Ovary (tissue), 9 donors: ENCODE measurements around the gene CACNG6. TPM values are rescaled to one million over a fixed set of nuclear protein-coding genes. Genes with fewer than 3 reads are reported as not detected.

ENCODE experiments used
- DNase-seq, 5 donors: peaks; one replicate each; pipeline ENCODE4 v3.0.0-alpha.2; 2019 to 2020
- H3K27ac ChIP-seq, 2 donors: fragments of 200-600 bp; one replicate each; pipeline versions ENCODE4 v1.5.1 to v1.8.0; 2019 to 2022
- H3K27me3 ChIP-seq: fragments of 200-600 bp; one replicate; pipeline ENCODE4 v1.8.0; 2022
- H3K36me3 ChIP-seq: fragments of 200-600 bp; sonication (generic); one replicate; pipeline ENCODE4 v1.5.1; 2019
- H3K4me1 ChIP-seq: one replicate; pipeline ENCODE4 v1.8.1; 2013; ENCODE audit warnings: mild to moderate bottlenecking, moderate library complexity; ENCODE audit not compliant: insufficient read depth
- H3K4me3 ChIP-seq: fragments of 200-600 bp; sonication (generic); one replicate; pipeline ENCODE4 v1.5.1; 2017
- H3K9me3 ChIP-seq, 2 donors: fragments of 200-600 bp in 1 of 2; sonication (generic) in 1 of 2; one replicate each; pipeline versions ENCODE4 v1.5.1 to v1.8.1; 2013 to 2019; ENCODE audit warnings: mild to moderate bottlenecking in 1 of 2, moderate library complexity in 1 of 2
- CTCF ChIP-seq, 3 donors: fragments of 450-650 bp in 2 of 3; fragments of 200-600 bp in 1 of 3; IDR thresholded peaks; one replicate each; pipeline versions ENCODE4 v1.5.1 to v1.8.0; 2016 to 2022; ENCODE audit warnings: antibody characterized with exemption in 3 of 3, mild to moderate bottlenecking in 1 of 3
- EP300 ChIP-seq: sonication (generic); formaldehyde crosslinking; IDR thresholded peaks from one replicate; pipeline ENCODE4 v1.6.1; 2017; ENCODE audit warnings: antibody characterized with exemption
- POLR2A ChIP-seq: fragments of 450-650 bp; IDR thresholded peaks from one replicate; pipeline ENCODE4 v1.6.1; 2017; ENCODE audit warnings: antibody characterized with exemption, mild to moderate bottlenecking, moderate library complexity
- WGBS, 3 donors: extraction: QIAGEN DNeasy Blood & Tissue Kit in 1 of 3; methylation state at CpG; one replicate each; pipeline versions ENCODE4 v1.1.5 to v1.1.7; 2013 to 2017; 5-methylcytosine and 5-hydroxymethylcytosine counted together
- intact Hi-C, 4 donors: fragments of 100-400 bp; cut with DNase I; formaldehyde crosslinking; loops; one replicate each; pipeline versions ENCODE4 v1.11.0 to v1.15.1; 2022 to 2023
- polyA plus RNA-seq, 2 donors: library from polyadenylated mRNA; stranded (reverse); fragments of 200-250 nt in 1 of 2; fragments of 350-450 nt in 1 of 2; fragmentation: Illumina TruSeq in 1 of 2; extraction: RNeasy Lipid Tissue Mini Kit (QIAGEN cat#74804) in 1 of 2; gene quantifications; one replicate each; pipeline ENCODE4 v1.2.3, GENCODE V29; 2013 to 2014
- total RNA-seq, 7 donors: library from RNA; depleted of rRNA in 2 of 7; stranded (reverse); fragments of >200 nt in 2 of 7; fragmentation: NEBNext Ultra II Directional in 3 of 7; extraction: Animal tissue kit (Norgen Biotek cat#: 25700) in 3 of 7; gene quantifications; one replicate each; pipeline versions ENCODE4 v1.1.0 to v1.2.4, GENCODE V29; 2016 to 2023
- donor health status: DM: no; HTN: no; CAD: no; lungs with moderate emphysema.
- donor health status: DM: no; HTN: no; CAD: no.
- donor health status: Bipolar disorder and iron deficiency.
- donor health status: DM: yes; HTN: yes; CAD: no.
- donor health status: DM: no; HTN: no; CAD: no.
- donor health status: DM: yes; HTN: yes; CAD: no.

CACNG6 gene
- total and polyA plus RNA-seq, 9 donors, result 0.15 to 3.2 TPM; not detected in 7

GRCh38 chr19:53999694-54000093 is 8.3 kb downstream of the CACNG6 start:
- Histone ChIP-seq H3K4me3 (no peak overlapping the region), H3K9me3 (no peaks in the 10 kb centered on the region), H3K27me3 (no peaks in the 10 kb centered on the region), H3K27ac (no peak overlapping the region), H3K4me1 (no peaks in the 10 kb centered on the region), H3K36me3 (no peaks in the 10 kb centered on the region)
- WGBS, 3 donors, result 67 to 74% (median 73%) methylated on average over 5 of the region's 5 CpGs
- DNase-seq, result no peak
- intact Hi-C loops, result no loop called here
- no peak for TF ChIP-seq CTCF (IDR thresholded peaks at IDR 0.05)
- no peak for TF ChIP-seq EP300
- no peak for TF ChIP-seq POLR2A

DNA sequence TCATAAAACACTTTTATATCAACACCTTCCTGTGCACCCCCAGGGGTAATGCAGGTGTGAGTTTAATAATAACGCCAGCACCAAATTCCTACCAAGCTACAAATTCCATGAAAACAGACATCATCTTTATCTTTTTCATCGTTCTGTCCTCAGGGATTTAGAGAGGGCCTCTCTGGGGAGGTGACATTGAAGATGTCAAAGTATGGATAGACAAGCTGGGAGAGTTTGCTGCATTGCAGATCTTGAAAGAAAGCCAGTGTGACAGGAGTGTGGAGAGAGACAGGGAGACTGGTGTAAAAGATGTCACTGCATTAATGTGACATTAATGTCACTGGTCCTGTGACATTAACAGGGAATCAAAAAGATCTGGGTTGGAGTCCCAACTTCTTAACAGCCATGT is 10.1 kb downstream of the CACNG6 start:
- Histone ChIP-seq H3K36me3 (no peaks in the 10 kb centered on the region), H3K27me3 (no peaks in the 10 kb centered on the region), H3K9me3 (no peaks in the 10 kb centered on the region), H3K4me3 (no peak overlapping the region), H3K4me1 (no peaks in the 10 kb centered on the region), H3K27ac (no peak overlapping the region)
- intact Hi-C loops, result no loop called here
- WGBS, 3 donors, result 70 to 87% (median 71%) methylated on average over 2 of the region's 2 CpGs
- TF ChIP-seq POLR2A, result no peak
- TF ChIP-seq EP300, result no peak
- TF ChIP-seq CTCF (IDR thresholded peaks at IDR 0.05), result no peak
- no peak for DNase-seq

DNA sequence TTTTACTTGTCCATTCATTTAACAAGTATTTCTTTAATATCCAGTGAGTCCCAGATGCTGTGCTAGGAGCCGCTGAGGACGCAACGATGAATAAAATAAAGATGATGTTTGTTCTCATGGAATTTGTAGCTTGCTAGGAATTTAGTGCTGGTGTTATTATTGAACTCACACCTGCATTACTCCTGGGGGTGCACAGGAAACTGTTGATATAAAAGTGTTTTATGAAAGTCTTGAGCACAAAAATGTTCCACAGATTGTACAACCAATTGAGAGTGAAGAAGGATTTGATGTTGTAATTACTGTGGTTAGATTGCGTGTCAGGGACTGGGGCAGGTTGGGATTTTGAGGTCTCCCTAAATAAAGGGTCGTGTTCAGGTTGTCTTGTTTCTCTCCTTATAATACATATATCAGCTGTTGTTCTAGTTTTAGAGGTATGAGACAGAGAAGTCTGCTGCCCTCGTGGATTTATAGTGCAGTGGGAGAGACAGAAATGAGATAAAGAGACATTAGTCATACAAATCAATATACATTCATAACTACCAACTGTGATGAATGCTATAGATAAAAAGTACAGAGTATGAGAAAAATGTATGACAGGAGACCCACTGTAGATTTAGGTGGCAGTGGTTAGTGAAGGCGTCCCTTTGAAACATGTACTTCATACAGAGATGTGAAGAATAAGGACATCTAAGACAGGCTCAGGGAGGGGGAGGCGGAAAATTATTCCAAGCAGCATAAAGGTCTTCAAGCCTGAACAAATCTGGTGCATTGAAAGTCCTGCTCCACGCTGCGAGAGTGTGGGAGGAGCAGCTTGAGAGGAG is 11.3 kb downstream of the CACNG6 start:
- no peak for TF ChIP-seq EP300
- no peak for TF ChIP-seq CTCF (IDR thresholded peaks at IDR 0.05)
- TF ChIP-seq POLR2A, result no peak

GRCh38 chr19:54009440-54009839 is 18.0 kb downstream of the CACNG6 start:
- TF ChIP-seq CTCF (IDR thresholded peaks at IDR 0.05), result no peak
- TF ChIP-seq POLR2A, result no peak
- TF ChIP-seq EP300, result no peak
- Histone ChIP-seq H3K27me3 (no peaks in the 10 kb centered on the region), H3K27ac (no peak overlapping the region), H3K4me3 (no peak overlapping the region), H3K9me3 (no peaks in the 10 kb centered on the region), H3K36me3 (no peaks in the 10 kb centered on the region), H3K4me1 (no peaks in the 10 kb centered on the region)
- intact Hi-C loops, result no loop called here
- no peak for DNase-seq
- WGBS, 3 donors, result 77 to 84% (median 83%) methylated on average over 8 of the region's 8 CpGs

More for the DNA sequence above, 11.3 kb downstream of the CACNG6 start:
- intact Hi-C loops, result no loop called here
- no peak overlapping the region for H3K4me3 ChIP-seq
- no peaks in the 10 kb centered on the region for H3K9me3 ChIP-seq
- no peaks in the 10 kb centered on the region for H3K36me3 ChIP-seq
- no peak for DNase-seq
- 26 to 35% (median 27%) methylated on average over 10 of the region's 10 CpGs for WGBS, 3 donors
- no peaks in the 10 kb centered on the region for H3K4me1 ChIP-seq
- H3K27me3 ChIP-seq, result no peaks in the 10 kb centered on the region
- no peak overlapping the region for H3K27ac ChIP-seq
